Cardiac fibroblast (primary cell): ENCODE measurements around the gene ARAP3.

ENCODE experiments used
- DNase-seq, 2 donors: peaks; one replicate each; pipeline versions ENCODE4 v3.0.0 to v3.0.0-alpha.2; 2010; ENCODE audit warnings: low read depth in 2 of 2
- H3K4me3 ChIP-seq, 2 donors: replicated peaks in 1 of 2; 1 replicate in 1 of 2; 2 replicates in 1 of 2; pipeline ENCODE4 v1.5.1; 2011; ENCODE audit warnings: low read depth in 2 of 2, low read length in 2 of 2, mild to moderate bottlenecking in 2 of 2, moderate library complexity in 1 of 2
- TF ChIP-seq, protein P1 (sequence below): IDR thresholded peaks from one replicate; pipeline ENCODE4 v1.5.1; 2011; ENCODE audit warnings: low read depth, mild to moderate bottlenecking, low read length, inconsistent platforms

ARAP3 gene

GRCh38 chr5:141647242-141647641 lies 34.8 kb downstream of the ARAP3 start:
- TF ChIP-seq, protein P1, sequence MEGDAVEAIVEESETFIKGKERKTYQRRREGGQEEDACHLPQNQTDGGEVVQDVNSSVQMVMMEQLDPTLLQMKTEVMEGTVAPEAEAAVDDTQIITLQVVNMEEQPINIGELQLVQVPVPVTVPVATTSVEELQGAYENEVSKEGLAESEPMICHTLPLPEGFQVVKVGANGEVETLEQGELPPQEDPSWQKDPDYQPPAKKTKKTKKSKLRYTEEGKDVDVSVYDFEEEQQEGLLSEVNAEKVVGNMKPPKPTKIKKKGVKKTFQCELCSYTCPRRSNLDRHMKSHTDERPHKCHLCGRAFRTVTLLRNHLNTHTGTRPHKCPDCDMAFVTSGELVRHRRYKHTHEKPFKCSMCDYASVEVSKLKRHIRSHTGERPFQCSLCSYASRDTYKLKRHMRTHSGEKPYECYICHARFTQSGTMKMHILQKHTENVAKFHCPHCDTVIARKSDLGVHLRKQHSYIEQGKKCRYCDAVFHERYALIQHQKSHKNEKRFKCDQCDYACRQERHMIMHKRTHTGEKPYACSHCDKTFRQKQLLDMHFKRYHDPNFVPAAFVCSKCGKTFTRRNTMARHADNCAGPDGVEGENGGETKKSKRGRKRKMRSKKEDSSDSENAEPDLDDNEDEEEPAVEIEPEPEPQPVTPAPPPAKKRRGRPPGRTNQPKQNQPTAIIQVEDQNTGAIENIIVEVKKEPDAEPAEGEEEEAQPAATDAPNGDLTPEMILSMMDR: no peak
- H3K4me3 ChIP-seq: no peak overlapping the region
- no peak for DNase-seq

DNA sequence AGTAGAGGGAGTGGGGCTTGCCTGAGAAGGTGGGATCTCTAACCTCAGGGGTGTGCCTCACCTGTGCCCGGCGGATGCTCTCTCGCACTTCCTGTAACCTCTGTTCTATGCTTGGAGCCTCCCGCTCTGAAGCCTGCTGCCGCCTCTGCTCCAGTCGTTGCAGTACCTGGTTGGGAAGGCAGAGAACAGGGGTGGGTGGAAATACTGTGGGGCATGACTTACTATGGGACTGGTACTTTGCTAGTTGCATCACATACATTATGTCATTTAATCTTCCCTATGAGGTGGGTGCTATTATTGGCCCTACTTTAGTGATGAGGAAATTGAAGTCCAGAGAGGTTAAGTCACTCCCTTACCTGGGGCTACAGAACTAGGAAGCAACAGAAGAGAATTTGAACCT lies 36.0 kb downstream of the ARAP3 start:
- TF ChIP-seq, protein P1: no peak
- DNase-seq: no peak
- H3K4me3 ChIP-seq: no peak overlapping the region

- TF ChIP-seq, protein P1: peak; percentile 43
- DNase-seq: peak; percentile 54 to 75
- H3K4me3 ChIP-seq: no peak overlapping the region
These were observed 40.3 kb downstream of the ARAP3 start for GRCh38 chr5:141641634-141642267.

DNA sequence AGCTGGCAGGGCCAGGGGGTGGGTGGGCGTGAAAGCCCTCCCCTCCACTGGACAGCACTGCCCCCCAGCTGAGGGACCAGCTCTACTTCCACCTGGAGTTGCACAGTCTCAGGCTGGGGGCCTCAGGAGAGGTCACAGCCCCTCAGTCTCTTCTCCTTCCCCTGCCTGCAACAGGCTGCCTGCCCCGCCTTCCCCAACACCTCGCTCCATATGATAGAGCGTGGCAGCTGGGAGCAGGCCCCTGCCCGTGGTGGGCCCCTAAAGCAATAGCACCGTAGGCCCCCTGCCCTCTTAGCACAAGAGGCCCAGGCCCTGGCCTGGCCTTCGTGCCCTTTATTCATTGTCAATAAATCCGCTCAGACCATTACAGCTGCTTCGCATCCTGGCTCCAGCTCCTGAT lies 41.3 kb downstream of the ARAP3 start:
- TF ChIP-seq, protein P1: no peak
- no peak for DNase-seq
- H3K4me3 ChIP-seq: no peak overlapping the region

GRCh38 chr5:141640051-141640415 lies 42.0 kb downstream of the ARAP3 start:
- TF ChIP-seq, protein P1: no peak
- H3K4me3 ChIP-seq: no peak overlapping the region
- no peak for DNase-seq

DNA sequence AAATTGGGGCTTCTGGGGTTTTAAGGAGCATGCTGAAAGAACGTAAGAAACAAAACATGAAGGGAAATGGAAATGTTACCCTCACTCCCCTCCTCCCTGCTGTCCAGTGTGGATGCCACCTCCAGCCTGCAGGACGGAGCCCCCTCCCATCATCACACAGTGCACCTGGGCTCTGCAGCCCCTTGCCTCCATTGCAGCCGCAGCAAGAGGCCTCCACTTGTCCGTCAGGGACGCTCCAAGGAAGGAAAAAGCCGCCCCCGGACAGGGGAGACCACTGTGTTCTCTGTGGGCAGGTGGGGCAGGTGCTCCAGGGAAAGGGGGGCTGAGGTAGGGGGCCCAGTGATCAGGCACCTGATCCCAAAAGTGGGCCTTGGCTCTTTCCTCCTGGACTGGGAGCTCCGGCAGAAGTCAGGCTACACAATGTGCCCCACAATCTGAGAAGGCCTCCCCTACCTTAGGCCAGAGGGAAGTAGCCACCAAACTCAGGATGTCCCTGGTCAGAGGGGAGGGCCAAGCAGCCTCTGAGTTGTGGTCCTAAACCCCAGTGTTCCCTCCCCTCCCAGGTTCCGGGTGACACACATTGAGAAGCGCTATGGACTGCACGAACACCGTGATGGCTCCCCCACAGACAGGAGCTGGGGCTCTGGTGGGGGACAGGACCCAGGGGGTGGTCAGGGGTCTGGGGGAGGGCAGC lies 42.5 kb downstream of the ARAP3 start:
- TF ChIP-seq, protein P1: no peak
- DNase-seq: no peak
- no peak overlapping the region for H3K4me3 ChIP-seq
